ENCODE data around the gene JPT2.
A peak's percentile ranks its signal among the peaks of the same experiment; 100 is the strongest.
"Not testable (repeated sequence)": the region's sequence is repeated elsewhere in the genome, so short reads cannot be mapped to it uniquely, and the experiment has no call there.

JPT2 gene

DNA sequence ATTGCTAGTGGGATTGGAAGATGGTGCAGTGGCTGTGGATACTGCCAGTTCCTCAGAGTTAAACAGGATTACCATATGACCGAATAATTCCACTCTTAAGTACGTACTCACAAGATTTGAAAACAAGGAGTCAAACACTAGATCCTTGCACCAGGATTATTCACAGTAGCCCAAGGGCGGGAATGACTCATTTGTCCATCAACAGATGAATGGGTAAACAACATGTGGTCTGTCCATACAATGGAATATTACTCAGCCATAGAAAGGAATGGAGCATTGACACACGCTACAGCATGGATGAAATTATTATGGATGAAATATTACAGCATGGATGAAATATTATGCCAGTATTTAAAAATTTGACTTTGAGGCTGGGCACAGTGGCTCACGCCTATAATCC lies 18.8 kb downstream of the JPT2 start:
- no peak for DNase-seq (ENCODE audit: low spot score)
- TF ChIP-seq, protein P1, sequence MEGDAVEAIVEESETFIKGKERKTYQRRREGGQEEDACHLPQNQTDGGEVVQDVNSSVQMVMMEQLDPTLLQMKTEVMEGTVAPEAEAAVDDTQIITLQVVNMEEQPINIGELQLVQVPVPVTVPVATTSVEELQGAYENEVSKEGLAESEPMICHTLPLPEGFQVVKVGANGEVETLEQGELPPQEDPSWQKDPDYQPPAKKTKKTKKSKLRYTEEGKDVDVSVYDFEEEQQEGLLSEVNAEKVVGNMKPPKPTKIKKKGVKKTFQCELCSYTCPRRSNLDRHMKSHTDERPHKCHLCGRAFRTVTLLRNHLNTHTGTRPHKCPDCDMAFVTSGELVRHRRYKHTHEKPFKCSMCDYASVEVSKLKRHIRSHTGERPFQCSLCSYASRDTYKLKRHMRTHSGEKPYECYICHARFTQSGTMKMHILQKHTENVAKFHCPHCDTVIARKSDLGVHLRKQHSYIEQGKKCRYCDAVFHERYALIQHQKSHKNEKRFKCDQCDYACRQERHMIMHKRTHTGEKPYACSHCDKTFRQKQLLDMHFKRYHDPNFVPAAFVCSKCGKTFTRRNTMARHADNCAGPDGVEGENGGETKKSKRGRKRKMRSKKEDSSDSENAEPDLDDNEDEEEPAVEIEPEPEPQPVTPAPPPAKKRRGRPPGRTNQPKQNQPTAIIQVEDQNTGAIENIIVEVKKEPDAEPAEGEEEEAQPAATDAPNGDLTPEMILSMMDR (IDR thresholded peaks at IDR 0.05; ENCODE audit: extremely low read depth, missing control alignments) = no peak

DNA sequence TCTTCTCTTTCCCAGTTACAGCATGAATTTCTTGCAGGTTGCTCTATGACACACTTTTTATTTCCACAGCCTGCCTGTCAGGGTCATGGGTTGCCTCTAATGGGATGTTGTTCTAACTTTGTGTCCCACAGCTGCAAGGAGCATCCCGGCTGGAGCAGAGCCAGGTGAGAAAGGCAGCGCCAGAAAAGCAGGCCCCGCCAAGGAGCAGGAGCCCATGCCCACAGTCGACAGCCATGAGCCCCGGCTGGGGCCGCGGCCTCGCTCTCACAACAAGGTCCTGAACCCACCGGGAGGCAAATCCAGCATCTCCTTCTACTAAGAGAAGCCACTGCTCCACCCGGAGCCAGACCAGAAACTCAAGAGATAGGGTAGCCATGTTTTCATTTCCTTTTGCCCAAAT lies 20.6 kb downstream of the JPT2 start:
- DNase-seq (ENCODE audit: low spot score) = no peak
- TF ChIP-seq, protein P1 (IDR thresholded peaks at IDR 0.05; ENCODE audit: extremely low read depth, missing control alignments) = no peak

DNA sequence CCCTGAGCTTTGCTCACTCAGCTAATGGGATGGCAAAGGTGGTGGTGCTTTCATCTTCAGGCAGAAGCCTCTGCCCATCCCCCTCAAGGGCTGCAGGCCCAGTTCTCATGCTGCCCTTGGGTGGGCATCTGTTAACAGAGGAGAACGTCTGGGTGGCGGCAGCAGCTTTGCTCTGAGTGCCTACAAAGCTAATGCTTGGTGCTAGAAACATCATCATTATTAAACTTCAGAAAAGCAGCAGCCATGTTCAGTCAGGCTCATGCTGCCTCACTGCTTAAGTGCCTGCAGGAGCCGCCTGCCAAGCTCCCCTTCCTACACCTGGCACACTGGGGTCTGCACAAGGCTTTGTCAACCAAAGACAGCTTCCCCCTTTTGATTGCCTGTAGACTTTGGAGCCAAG lies 22.2 kb downstream of the JPT2 start:
- no peak for DNase-seq (ENCODE audit: low spot score)
- TF ChIP-seq, protein P1 (IDR thresholded peaks at IDR 0.05; ENCODE audit: extremely low read depth, missing control alignments) = no peak

DNA sequence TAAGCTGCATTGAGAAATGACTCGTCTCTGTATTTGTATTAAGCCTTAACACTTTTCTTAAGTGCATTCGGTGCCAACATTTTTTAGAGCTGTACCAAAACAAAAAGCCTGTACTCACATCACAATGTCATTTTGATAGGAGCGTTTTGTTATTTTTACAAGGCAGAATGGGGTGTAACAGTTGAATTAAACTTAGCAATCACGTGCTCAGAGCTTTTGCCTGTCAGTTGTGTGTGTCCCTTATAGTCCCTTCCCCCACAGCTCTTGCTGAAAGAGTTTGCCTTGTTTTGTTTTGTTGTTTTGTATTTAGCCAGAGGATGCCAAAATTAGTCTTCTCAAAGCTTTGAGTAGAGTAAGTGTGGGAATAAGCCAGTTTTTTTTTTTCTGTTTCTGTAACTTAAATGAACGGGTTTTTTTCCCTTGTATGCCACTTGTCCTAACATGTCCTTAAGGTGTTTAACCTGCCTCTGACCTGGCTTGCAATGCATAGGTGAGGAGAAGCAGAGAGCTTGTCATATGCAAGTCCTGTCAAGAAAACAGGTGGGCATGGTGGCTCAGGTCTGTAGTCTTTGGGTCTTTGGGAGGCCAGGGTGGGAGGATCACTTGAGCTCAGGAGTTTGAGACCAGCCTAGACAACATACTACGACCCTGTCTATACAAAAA lies 23.3 kb downstream of the JPT2 start:
- TF ChIP-seq, protein P1 (IDR thresholded peaks at IDR 0.05; ENCODE audit: extremely low read depth, missing control alignments) = no peak
- no peak for DNase-seq (ENCODE audit: low spot score)

DNA sequence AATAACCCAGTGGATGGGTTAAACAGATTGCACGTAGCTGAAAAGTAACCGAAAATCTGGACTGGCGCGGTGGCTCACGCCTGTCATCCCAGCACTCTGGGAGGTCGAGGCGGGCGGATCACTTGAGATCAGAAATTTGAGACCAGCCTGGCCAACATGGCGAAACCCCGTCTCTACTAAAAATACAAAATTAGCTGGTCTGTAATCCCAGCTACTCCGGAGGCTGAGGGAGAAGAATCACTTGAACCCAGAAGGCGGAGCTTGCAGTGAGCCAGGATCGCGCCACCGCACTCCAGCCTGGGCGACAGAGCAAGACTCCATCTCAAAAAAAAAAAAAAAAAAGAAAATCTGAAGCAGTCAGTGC lies 27.2 kb downstream of the JPT2 start:
- DNase-seq (ENCODE audit: low spot score) = not testable (repeated sequence)

DNA sequence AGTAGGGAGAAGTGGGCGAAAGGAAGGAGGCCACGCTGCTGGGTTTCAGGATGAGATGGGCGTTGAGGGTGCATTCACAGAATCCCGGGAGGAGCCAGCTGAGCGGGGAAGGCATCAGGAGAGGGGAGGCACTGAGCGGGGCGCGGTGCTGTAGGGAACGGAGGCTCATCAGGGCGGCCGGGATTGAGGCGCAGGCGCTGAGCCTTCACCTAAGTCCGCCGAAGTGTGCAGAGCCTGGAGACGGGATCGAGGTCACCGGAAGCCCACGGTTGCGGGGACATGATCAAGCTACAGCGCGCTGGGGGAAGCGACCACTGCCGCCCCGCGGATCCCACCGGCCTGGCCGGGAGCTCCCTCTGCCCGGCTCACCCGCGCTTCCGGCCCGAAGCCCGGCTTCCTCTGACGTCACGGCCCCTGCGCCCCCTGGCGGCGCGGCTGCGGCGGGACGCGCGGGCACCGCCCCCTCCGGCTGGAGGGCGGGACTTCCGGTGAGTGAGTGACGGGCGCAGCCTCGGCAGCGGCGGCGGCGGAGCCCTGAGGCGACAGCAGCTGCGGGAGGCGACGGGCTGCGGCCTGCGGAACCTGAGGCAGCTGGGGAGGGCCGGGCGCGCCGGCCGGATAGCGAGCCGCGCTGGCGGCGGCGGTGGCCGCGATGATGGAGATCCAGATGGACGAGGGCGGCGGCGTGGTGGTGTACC lies 27.8 kb downstream of the JPT2 start, which contains the start of gene MAPK8IP3:
MAPK8IP3 (plus strand) TSS at position 508 of the 698 bp plus-strand sequence; CDS start at position 653, 145 bp downstream.
- DNase-seq (ENCODE audit: low spot score) = peak; percentile 100
- TF ChIP-seq, protein P1 (IDR thresholded peaks at IDR 0.05; ENCODE audit: extremely low read depth, missing control alignments) = peak; percentile 92

DNA sequence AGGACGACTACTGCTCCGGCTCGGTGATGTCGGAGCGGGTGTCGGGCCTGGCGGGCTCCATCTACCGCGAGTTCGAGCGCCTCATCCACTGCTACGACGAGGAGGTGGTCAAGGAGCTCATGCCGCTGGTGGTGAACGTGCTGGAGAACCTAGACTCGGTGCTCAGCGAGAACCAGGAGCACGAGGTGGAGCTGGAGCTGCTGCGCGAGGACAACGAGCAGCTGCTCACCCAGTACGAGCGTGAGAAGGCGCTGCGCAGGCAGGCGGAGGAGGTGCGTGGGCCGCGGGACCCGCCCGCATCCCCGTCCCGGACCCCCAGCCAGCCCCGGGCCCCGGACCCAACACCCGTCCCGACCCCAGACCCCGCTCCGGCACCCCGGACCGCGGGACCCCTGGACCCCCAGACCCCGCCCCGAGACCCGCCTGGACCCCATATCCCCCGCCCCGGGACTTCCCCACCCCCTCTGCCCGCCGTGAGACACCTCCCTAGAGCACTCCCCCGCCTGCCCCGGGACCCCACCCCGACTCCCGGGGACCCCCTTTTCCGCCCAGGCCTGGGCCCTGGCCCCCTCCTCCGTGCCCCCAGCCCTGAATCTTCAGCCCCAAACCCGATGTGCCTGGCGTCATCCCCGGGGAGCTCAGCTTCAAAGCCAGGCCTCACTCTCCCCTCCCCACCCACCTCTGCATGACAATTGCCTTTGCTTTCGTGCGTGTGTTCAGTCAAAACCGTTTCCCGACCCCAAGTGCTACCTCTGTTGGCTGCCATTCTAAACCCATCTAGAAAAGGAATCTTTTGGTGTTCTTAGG lies 28.5 kb downstream of the JPT2 start:
- peak; percentile 80 for DNase-seq (ENCODE audit: low spot score)
- TF ChIP-seq, protein P1 (IDR thresholded peaks at IDR 0.05; ENCODE audit: extremely low read depth, missing control alignments) = no peak

Measured in GM20000 (cell line).